HG03558 (cell line): ENCODE data around the gene PPP6R2.

Experiments used
- ATAC-seq: cut with Tn5 transposase; IDR thresholded peaks from one replicate; pipeline ENCODE4 v1.9.1; 2021; ENCODE audit warnings: moderate number of reproducible peaks; ENCODE audit not compliant: unreplicated experiment; ENCODE audit errors: extremely low read depth

The PPP6R2 gene

GRCh38 chr22:50342651-50343540 is at the start of gene PPP6R2:
Gene PPP6R2 (plus strand): TSS chr22:50343327. CDS start chr22:50393909, 50,582 bp downstream.
- ATAC-seq, result no peak

GRCh38 chr22:50293441-50294318 is 49.4 kb upstream of the PPP6R2 start:
- ATAC-seq, result no peak

- no peak for ATAC-seq
Observed at GRCh38 chr22:50294319-50294656, 48.8 kb upstream of the PPP6R2 start.

DNA sequence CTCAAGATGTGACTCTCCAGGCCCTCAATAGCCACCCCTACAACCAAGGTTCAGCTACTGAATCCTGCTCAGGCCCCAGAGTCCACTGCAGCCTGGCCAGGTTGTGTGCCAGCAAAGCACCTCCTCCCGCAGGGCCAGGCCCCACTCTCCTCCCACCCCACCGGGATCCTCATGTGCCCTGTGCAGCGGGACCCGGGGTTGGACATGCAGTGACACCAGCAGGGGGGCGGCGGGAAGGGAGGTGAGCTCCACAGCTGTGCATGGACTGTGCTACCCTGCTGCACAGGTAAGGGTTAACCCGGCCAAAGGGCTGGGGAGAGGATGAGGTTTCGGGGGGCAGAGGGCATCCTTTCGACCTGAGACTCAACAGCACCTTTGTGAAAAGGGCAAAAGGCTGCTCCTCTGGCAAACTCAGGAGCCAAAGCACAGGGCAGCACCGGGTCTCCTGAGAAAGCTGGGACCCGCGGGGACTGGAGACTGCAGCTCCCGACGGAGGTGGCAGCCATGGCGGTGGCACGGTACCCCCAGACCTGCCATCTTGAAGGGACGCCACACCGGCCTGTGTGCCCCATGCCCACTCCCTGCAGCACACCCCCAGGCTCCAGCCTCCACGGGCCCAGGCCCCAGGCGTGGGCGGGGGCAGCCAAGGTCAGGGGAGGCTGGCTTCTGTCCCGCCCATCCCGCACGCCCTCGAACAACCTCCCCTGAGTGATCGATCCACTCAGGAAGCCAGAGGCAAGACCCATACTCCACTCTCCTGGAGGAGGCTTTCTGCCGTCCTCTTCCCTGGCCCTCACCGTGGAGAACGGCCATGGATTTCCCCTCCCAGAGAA is 46.3 kb upstream of the PPP6R2 start:
- no peak for ATAC-seq

- no peak for ATAC-seq
Observed at GRCh38 chr22:50297510-50298265, 45.4 kb upstream of the PPP6R2 start.

GRCh38 chr22:50298266-50298637 is 44.9 kb upstream of the PPP6R2 start:
- no peak for ATAC-seq

DNA sequence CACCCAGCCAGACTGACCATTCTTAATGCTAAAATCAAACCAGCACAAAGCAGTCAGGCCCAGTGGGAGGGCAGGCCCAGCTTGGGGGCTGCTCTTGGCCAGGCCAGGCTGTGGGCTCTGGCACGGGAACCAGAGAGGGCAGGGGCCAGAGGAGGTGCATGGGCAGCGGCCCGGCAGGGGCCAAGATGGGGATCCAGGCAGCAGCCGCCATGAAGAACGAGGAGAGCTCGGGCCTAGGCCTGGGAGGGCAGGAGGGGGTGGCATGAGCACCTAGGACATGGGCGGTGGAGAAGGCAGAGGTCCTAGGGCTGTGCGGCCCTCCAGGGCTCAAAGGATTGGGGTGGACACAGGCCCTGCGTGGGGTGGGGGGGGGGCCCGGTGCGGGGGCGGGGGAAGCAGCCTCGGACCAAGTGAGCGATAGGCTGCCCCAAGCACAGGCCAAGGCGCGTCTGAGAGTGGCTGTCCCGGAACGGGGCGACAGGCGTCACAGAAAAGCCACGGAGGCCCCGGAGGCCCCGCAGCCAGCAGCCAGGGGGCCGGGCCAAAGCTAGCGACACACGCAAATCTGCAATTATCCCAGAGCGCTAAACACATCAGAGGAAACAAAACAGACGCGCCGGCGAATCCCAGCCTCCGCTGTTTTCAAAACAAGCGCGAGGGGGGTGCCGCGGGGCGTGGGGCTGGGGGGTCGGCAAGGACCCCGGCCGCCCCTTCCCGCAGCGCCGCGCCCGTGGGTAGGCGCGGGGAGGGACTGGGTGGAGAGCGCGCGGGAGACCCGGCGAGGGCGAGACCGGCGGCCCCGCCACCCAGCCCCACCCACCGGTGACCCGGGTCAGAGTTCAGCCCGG is 44.0 kb upstream of the PPP6R2 start:
- ATAC-seq, result no peak

DNA sequence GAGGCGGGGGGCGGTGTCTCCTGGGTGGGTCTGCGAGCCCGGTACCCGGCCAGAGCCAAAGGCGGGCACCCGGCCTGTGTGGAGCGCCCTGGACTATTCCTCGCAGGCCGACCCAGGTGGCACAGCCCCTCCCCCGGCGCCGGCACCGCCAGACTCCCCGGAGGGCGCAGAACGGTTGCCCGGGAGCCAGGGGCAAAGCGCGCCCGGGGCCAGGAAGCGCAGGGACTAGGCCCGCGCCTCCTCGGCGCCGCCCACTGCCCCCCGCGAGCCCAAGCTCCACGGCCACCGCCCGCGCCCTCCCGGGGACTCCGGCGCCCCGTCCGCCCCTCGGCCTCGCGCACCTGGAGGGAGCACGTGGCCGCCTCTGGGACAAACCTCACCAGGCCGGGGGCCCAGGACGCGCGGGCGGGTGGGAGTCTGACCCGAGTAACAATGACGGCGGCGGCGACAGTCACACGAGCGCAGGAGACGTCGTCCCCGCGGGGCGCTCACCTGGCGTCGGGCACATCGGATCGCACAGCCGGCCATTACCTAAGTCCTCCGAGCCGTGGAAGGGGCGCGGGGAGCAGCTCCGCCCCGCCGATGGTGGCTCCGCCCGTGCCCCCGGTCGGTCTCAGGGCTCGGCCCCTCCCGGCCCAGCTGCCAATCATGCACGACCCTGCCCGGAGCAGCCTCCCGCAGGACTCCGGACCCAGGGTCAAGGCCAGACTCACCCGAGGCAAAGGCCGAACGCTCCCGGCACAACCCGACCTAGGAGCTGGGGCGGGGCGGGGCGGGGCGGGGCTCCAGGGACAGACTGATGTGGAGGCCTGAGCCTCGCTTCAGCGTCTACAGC is 43.1 kb upstream of the PPP6R2 start:
- no peak for ATAC-seq

- ATAC-seq, result no peak
Observed at GRCh38 chr22:50300620-50301257, 42.4 kb upstream of the PPP6R2 start.

- no peak for ATAC-seq
Observed at GRCh38 chr22:50301581-50301991, 41.5 kb upstream of the PPP6R2 start.

DNA sequence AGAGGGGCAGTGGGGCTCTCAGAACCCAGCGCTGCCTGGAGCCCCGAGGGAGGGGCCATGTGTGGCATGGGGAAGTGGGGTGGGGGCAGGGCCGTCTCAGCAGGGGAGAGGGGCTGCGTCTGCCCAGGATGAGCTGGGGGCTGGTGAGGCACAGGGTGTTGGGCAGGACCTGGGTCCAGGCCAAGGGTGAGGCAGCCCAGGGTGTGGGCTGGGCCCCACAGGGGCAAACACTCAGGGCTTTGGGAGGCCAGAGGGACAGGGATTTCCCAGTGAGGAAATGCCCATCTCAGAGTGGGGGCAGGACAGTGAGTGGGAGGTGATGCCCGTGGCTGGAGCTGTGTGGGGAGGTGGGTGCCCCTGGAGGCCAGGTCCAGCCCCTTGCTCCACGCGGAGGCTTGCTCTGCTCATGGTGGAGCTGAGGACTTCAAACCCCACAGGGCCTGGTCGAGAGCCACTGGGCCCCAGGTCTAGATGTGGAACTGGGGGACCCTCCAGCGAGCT is 41.0 kb upstream of the PPP6R2 start:
- no peak for ATAC-seq

DNA sequence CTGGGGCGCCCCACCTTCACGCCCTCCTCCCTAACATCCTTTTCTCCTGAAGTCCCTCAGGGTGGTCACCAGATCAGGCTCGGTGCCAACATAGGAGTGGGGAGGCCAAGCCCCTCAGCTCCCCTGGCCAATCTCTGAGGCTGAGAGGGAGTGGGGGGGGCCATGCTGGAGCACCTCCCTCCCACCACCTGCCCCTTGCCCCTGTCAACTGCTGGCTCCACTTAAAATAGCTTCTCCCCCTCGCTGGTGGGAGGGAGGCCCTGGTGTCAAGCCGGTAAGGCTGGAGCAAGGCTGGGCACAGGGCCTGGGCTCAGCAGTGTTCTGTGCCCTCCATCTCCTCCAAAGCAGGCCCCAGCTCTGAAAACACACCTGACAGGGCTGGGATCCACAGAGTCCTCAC is 40.6 kb upstream of the PPP6R2 start:
- ATAC-seq, result no peak

GRCh38 chr22:50303515-50303847 is 39.6 kb upstream of the PPP6R2 start:
- no peak for ATAC-seq

DNA sequence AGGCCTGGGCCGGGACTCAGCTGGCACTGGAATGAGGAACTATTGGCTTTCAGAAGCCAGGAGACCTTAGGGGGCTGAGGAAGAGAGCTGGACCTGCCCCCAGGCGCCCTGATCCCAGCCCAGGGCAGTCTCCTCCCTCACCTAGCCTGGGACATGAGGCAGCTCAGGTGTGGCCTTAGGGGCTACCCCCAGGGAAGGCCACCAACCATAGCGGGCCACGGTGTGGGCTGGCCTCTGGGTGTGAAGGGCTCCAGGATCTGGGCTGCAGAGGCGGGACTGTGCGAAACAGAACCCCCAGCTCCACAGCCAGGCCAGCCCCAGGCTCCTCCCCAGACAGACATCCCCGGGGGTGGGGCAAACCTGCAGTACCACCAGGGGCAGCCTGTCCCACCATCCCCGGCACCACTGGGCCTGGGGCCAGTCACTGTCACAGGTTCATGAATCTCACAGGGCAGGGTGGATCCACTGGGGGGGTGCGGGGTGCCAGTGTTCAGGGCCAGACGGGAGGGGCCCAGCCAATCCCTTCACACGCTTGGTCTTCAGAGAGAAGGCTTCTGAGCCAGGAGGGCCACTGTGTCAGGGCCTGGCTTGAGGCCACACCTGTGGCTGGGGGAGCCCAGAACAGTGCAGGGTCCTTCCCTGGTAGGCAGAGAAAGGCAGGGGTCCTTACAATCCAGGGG is 39.1 kb upstream of the PPP6R2 start:
- ATAC-seq, result no peak

DNA sequence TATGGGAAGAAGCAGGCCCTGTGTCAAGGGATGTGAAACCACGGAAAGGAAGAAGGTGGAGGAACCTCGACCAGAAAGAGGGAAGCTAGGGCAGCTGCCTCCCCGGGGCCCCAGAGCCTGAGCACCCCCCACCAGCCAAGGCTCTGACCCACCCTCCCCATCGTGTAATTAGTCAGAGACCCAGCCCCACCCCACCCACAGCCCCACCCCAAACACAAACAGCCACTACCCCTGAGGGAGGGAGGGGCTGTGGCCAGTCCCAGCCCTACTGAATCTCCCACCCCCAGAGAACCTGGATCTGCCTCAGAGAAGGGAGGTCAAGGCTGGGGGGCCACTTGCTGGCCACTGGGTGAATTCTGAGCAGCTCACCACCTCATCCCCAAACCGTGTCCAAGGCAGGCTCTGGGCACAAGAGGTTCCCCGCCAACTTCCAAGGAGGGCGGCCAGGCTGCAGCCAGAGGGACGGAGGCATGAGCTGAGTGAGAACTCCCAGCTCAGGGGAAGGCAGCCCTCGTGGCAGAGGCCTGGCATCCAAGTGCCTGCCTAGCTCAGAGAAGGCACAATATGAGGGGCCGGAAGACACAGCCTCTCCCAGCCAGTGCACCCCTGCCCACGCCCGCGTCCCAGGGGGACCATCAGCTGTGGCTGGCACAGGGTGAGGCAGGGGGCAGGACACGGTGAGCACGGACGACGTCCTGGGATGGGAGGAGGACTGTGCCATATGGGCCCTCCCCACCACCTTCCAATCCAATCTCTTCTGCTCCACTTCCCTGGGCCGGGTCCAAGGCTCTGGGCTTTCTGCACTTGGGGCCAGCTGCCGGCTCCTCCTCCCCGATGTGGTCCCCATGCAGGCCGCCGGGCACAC is 38.4 kb upstream of the PPP6R2 start:
- no peak for ATAC-seq

- no peak for ATAC-seq
Observed at GRCh38 chr22:50305393-50305922, 37.7 kb upstream of the PPP6R2 start.
